Mucosa of stomach (tissue), 1 donor: ENCODE results near the gene TFCP2L1.

Experiments
- H3K27me3 ChIP-seq: one replicate; pipeline ENCODE4 v1.7.0; 2013; ENCODE audit warnings: mild to moderate bottlenecking, low read length; ENCODE audit not compliant: control insufficient read depth, insufficient read depth
- H3K36me3 ChIP-seq: one replicate; pipeline ENCODE4 v1.7.0; 2013; ENCODE audit warnings: low read length; ENCODE audit not compliant: control insufficient read depth, insufficient read depth
- H3K4me1 ChIP-seq: one replicate; pipeline ENCODE4 v1.7.0; 2013; ENCODE audit warnings: mild to moderate bottlenecking, low read length; ENCODE audit not compliant: control insufficient read depth, insufficient read depth
- H3K4me3 ChIP-seq: one replicate; pipeline ENCODE4 v1.7.0; 2013; ENCODE audit warnings: low read length
- H3K9ac ChIP-seq: one replicate; pipeline ENCODE4 v1.7.0; 2013; ENCODE audit warnings: mild to moderate bottlenecking, low read length, moderate library complexity
- H3K9me3 ChIP-seq: one replicate; pipeline ENCODE4 v1.7.0; 2013; ENCODE audit warnings: mild to moderate bottlenecking, low read length, moderate library complexity; ENCODE audit not compliant: control insufficient read depth
- donor health status: Pancreatic carcinoma.

The TFCP2L1 gene

DNA sequence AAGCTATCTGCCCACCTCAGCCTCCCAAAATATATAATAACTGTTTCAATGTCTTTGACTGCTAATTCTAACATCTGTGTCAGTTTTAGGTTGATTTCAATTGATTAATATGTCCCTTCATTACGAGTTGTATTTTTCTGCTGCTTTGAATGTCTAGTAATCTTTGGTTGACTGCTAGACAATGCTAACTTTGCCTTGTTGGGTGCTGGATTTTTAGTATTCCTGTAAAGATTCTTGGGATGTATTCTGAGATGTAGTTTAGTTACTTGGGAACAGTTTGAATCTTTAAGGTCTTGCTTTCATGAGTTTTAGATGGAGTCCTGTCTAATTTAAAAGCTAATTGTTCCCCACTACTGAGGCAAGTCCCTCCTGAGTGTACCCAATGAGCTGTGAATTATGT is 114.4 kb downstream of the TFCP2L1 start:
- H3K36me3 ChIP-seq, result no peaks in the 10 kb centered on the region
- no peak overlapping the region for H3K9ac ChIP-seq
- peaks cover 10% of the 10 kb centered on the region for H3K4me1 ChIP-seq
- H3K9me3 ChIP-seq, result no peaks in the 10 kb centered on the region
- no peaks in the 10 kb centered on the region for H3K27me3 ChIP-seq
- no peak overlapping the region for H3K4me3 ChIP-seq

DNA sequence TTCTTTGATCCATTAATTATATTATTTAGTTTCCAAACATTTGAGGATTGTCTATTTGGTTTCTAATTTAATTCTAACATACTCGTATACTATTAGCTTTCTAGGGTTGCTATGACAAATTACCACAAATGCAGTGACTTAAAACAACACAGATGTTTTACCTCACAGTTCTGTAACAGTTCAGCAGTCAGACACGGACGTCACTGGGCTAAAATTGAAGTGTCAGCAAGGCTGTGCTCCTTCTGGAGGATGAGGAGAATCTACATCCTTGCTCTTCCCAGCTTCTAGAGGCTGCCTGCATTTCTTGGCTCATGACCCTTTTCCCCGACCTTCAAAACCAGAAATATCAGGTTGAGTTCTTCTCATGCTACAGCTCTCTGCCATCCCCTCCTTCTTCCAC is 117.6 kb downstream of the TFCP2L1 start:
- Histone ChIP-seq H3K27me3 (no peaks in the 10 kb centered on the region), H3K9me3 (no peaks in the 10 kb centered on the region), H3K36me3 (no peaks in the 10 kb centered on the region), H3K4me1 (peaks cover 10% of the 10 kb centered on the region), H3K9ac (no peak overlapping the region), H3K4me3 (no peak overlapping the region)
